GM12878 (cell line): Measurements from ENCODE around the gene APOBEC3H. TPM values are rescaled to one million over a fixed set of nuclear protein-coding genes. Genes with fewer than 3 reads are reported as not detected.

Experiments
- ATF3 ChIP-seq: IDR thresholded peaks from 2 replicates; pipeline ENCODE4 v1.6.1; 2011; ENCODE audit warnings: low read depth, mild to moderate bottlenecking, low read length, moderate library complexity, borderline replicate concordance; ENCODE audit errors: extremely low read depth
- BRCA1 ChIP-seq: IDR thresholded peaks from 2 replicates; pipeline ENCODE4 v1.6.1; 2011; ENCODE audit warnings: low read depth, low read length, improper control_type of control experiment
- ESRRA ChIP-seq: IDR thresholded peaks from 2 replicates; pipeline ENCODE4 v1.6.1; 2012; ENCODE audit warnings: mild to moderate bottlenecking, low read length, improper control_type of control experiment
- JUND ChIP-seq: IDR thresholded peaks from 2 replicates; pipeline ENCODE4 v1.6.1; 2012; ENCODE audit warnings: low read depth, mild to moderate bottlenecking, low read length, improper control_type of control experiment, moderate library complexity
- KLF5 ChIP-seq: fragments of 450-650 bp; IDR thresholded peaks from 2 replicates; pipeline ENCODE4 v1.6.1; 2014; ENCODE audit warnings: mild to moderate bottlenecking; ENCODE audit not compliant: partially characterized antibody
- LARP7 ChIP-seq: fragments of 450-650 bp; IDR thresholded peaks from 2 replicates; pipeline ENCODE4 v1.6.1; 2017; ENCODE audit warnings: mild to moderate bottlenecking
- MYC ChIP-seq: IDR thresholded peaks from 2 replicates; pipeline ENCODE4 v1.6.1; 2011; ENCODE audit warnings: mild to moderate bottlenecking, low read length, moderate library complexity, inconsistent platforms; ENCODE audit not compliant: insufficient read depth, insufficient replicate concordance, insufficient read length, severe bottlenecking
- NFYB ChIP-seq: IDR thresholded peaks from 2 replicates; pipeline ENCODE4 v1.6.1; 2011; ENCODE audit warnings: low read depth, mild to moderate bottlenecking, low read length, improper control_type of control experiment, moderate library complexity; ENCODE audit not compliant: insufficient read depth
- PAX5 ChIP-seq: IDR thresholded peaks from 2 replicates; pipeline ENCODE4 v1.6.1; 2011; ENCODE audit warnings: low read depth, low read length, borderline replicate concordance
- RAD21 ChIP-seq: IDR thresholded peaks from 2 replicates; pipeline ENCODE4 v1.6.1; 2011; ENCODE audit warnings: mild to moderate bottlenecking, low read depth, low read length, moderate library complexity; ENCODE audit not compliant: insufficient read depth
- RB1 ChIP-seq: fragments of 450-650 bp; formaldehyde crosslinking; IDR thresholded peaks from 2 replicates; pipeline ENCODE4 v1.6.1; 2017; ENCODE audit warnings: mild to moderate bottlenecking, borderline replicate concordance
- RCOR1 ChIP-seq: conservative IDR thresholded peaks from 2 replicates; pipeline ENCODE4 v1.6.1; 2012; ENCODE audit warnings: low read depth, low read length, improper control_type of control experiment
- RUNX3 ChIP-seq: IDR thresholded peaks from 2 replicates; pipeline ENCODE4 v1.6.1; 2012; ENCODE audit warnings: low read length, inconsistent platforms
- SIX5 ChIP-seq: IDR thresholded peaks from 2 replicates; pipeline ENCODE4 v1.6.1; 2011; ENCODE audit warnings: mild to moderate bottlenecking, low read depth, low read length, moderate library complexity; ENCODE audit not compliant: severe bottlenecking
- SMAD5 ChIP-seq: IDR thresholded peaks from 2 replicates; pipeline ENCODE4 v1.6.1; 2016; ENCODE audit warnings: antibody characterized with exemption, low read depth
- SREBF2 ChIP-seq: IDR thresholded peaks from 2 replicates; pipeline ENCODE4 v1.6.1; 2012; ENCODE audit warnings: mild to moderate bottlenecking, low read length
- SRF ChIP-seq, 2 experiments: IDR thresholded peaks; 2 replicates each; pipeline ENCODE4 v1.6.1; 2011; ENCODE audit warnings: low read depth in 2 of 2, low read length in 2 of 2, mild to moderate bottlenecking in 1 of 2, moderate library complexity in 1 of 2
- TAF1 ChIP-seq: IDR thresholded peaks from 2 replicates; pipeline ENCODE4 v1.6.1; 2011; ENCODE audit warnings: mild to moderate bottlenecking, low read depth, low read length, borderline replicate concordance
- ZNF274 ChIP-seq: IDR thresholded peaks from one replicate; pipeline ENCODE4 v1.8.0; 2011; ENCODE audit not compliant: insufficient read length, insufficient read depth
- ZNF384 ChIP-seq: IDR thresholded peaks from 2 replicates; pipeline ENCODE4 v1.6.1; 2012; ENCODE audit warnings: low read depth, mild to moderate bottlenecking, low read length, improper control_type of control experiment, borderline replicate concordance
- polyA plus RNA-seq, 11 experiments: library from polyadenylated mRNA; depleted of rRNA in 4 of 11; unstranded in 6 of 11; stranded (reverse) in 5 of 11; fragments of >200 nt; fragmentation: Nextera tagmentation in 4 of 11; fragmentation: Illumina TruSeq in 1 of 11; extraction: Ambion mirVana in 4 of 11; extraction: Trizol in 1 of 11; gene quantifications; 1 replicate in 1 of 11; 2 replicates in 10 of 11; pipeline versions ENCODE4 v1.2.1 to v1.2.3, GENCODE V29; 2011 to 2016; ENCODE audit warnings: inconsistent platforms in 2 of 11, missing spikeins in 2 of 11, low read depth in 1 of 11
- total RNA-seq, 4 experiments: library from RNA; depleted of rRNA in 3 of 4; stranded (reverse); fragments of >200 nt in 3 of 4; fragmentation: Illumina TruSeq in 1 of 4; extraction: Trizol in 1 of 4; gene quantifications; 2 replicates each; pipeline versions ENCODE4 v1.2.1 to v1.2.3, GENCODE V29; 2013 to 2021
- TF ChIP-seq, protein P1 (sequence below): fragments of 450-650 bp; IDR thresholded peaks from 2 replicates; pipeline ENCODE4 v1.6.1; 2017; ENCODE audit warnings: mild to moderate bottlenecking, moderate library complexity
- TF ChIP-seq, protein P2 (sequence below): IDR thresholded peaks from 2 replicates; pipeline ENCODE4 v1.6.1; 2012; ENCODE audit warnings: low read depth, low read length, improper control_type of control experiment
- TF ChIP-seq, protein P3 (sequence below): fragments of 450-650 bp; formaldehyde crosslinking; IDR thresholded peaks from 2 replicates; pipeline ENCODE4 v1.5.0; 2022; ENCODE audit warnings: mild to moderate bottlenecking, missing genetic modification characterization

The APOBEC3H gene
- total and polyA plus RNA-seq, 10 of the 15 experiments (the other 5 are each of a cell fraction or from before 2014, with no cell fraction given): 7.5 to 23.0 (median 14.8) TPM

- TF ChIP-seq RAD21 (no peak), SMAD5 (no peak), KLF5 (no peak), RB1 (no peak), ZNF274 (no peak), PAX5 (no peak), SIX5 (no peak), ATF3 (no peak), SRF (IDR thresholded peaks at IDR 0.05; ENCODE audit: low read depth in 2 of 2, low read length in 2 of 2) (no peak), BRCA1 (no peak), NFYB (no peak), SREBF2 (no peak), TAF1 (no peak), RCOR1 (no peak), ESRRA (no peak), MYC (no peak), JUND (no peak), RUNX3 (no peak), ZNF384 (no peak), LARP7 (no peak)
- TF ChIP-seq, protein P1, sequence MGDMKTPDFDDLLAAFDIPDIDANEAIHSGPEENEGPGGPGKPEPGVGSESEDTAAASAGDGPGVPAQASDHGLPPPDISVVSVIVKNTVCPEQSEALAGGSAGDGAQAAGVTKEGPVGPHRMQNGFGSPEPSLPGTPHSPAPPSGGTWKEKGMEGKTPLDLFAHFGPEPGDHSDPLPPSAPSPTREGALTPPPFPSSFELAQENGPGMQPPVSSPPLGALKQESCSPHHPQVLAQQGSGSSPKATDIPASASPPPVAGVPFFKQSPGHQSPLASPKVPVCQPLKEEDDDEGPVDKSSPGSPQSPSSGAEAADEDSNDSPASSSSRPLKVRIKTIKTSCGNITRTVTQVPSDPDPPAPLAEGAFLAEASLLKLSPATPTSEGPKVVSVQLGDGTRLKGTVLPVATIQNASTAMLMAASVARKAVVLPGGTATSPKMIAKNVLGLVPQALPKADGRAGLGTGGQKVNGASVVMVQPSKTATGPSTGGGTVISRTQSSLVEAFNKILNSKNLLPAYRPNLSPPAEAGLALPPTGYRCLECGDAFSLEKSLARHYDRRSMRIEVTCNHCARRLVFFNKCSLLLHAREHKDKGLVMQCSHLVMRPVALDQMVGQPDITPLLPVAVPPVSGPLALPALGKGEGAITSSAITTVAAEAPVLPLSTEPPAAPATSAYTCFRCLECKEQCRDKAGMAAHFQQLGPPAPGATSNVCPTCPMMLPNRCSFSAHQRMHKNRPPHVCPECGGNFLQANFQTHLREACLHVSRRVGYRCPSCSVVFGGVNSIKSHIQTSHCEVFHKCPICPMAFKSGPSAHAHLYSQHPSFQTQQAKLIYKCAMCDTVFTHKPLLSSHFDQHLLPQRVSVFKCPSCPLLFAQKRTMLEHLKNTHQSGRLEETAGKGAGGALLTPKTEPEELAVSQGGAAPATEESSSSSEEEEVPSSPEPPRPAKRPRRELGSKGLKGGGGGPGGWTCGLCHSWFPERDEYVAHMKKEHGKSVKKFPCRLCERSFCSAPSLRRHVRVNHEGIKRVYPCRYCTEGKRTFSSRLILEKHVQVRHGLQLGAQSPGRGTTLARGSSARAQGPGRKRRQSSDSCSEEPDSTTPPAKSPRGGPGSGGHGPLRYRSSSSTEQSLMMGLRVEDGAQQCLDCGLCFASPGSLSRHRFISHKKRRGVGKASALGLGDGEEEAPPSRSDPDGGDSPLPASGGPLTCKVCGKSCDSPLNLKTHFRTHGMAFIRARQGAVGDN: peak; percentile 73
- TF ChIP-seq, protein P2, sequence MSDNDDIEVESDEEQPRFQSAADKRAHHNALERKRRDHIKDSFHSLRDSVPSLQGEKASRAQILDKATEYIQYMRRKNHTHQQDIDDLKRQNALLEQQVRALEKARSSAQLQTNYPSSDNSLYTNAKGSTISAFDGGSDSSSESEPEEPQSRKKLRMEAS: no peak
- TF ChIP-seq, protein P3, sequence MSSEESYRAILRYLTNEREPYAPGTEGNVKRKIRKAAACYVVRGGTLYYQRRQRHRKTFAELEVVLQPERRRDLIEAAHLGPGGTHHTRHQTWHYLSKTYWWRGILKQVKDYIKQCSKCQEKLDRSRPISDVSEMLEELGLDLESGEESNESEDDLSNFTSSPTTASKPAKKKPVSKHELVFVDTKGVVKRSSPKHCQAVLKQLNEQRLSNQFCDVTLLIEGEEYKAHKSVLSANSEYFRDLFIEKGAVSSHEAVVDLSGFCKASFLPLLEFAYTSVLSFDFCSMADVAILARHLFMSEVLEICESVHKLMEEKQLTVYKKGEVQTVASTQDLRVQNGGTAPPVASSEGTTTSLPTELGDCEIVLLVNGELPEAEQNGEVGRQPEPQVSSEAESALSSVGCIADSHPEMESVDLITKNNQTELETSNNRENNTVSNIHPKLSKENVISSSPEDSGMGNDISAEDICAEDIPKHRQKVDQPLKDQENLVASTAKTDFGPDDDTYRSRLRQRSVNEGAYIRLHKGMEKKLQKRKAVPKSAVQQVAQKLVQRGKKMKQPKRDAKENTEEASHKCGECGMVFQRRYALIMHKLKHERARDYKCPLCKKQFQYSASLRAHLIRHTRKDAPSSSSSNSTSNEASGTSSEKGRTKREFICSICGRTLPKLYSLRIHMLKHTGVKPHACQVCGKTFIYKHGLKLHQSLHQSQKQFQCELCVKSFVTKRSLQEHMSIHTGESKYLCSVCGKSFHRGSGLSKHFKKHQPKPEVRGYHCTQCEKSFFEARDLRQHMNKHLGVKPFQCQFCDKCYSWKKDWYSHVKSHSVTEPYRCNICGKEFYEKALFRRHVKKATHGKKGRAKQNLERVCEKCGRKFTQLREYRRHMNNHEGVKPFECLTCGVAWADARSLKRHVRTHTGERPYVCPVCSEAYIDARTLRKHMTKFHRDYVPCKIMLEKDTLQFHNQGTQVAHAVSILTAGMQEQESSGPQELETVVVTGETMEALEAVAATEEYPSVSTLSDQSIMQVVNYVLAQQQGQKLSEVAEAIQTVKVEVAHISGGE (CRISPR knock-in tag): no peak
Measured at GRCh38 chr22:39080052-39080762, 16.8 kb upstream of the APOBEC3H start (continued).
